K562 (cell line): ENCODE measurements around the gene FUBP3. TPM values are rescaled to one million over a fixed set of nuclear protein-coding genes. Genes with fewer than 3 reads are reported as not detected.

Source experiments
- BRF2 ChIP-seq: IDR thresholded peaks from 3 replicates; pipeline ENCODE4 v1.6.1; 2011; ENCODE audit warnings: borderline replicate concordance, mild to moderate bottlenecking; ENCODE audit not compliant: insufficient read length, insufficient read depth
- CREB1 ChIP-seq, 2 experiments: sonication (generic) in 1 of 2; formaldehyde crosslinking in 1 of 2; IDR thresholded peaks; 2 replicates each; pipeline versions ENCODE4 v1.6.1 to v1.8.0; 2012 to 2022; ENCODE audit warnings: inconsistent platforms in 1 of 2, mild to moderate bottlenecking in 1 of 2, missing genetic modification reagents in 1 of 2, moderate library complexity in 1 of 2
- E2F5 ChIP-seq: sonication (generic); formaldehyde crosslinking; IDR thresholded peaks from 2 replicates; pipeline ENCODE4 v1.8.0; 2022; ENCODE audit warnings: mild to moderate bottlenecking, missing genetic modification reagents
- HDAC6 ChIP-seq: IDR thresholded peaks from 2 replicates; pipeline ENCODE4 v1.6.1; 2012; ENCODE audit warnings: low read depth, mild to moderate bottlenecking, control low read depth, inconsistent platforms, low read length, moderate library complexity
- HMG20B ChIP-seq: fragments of 250-450 bp; sonication (Bioruptor Pico); IDR thresholded peaks from 2 replicates; pipeline ENCODE4 v1.5.0; 2021; ENCODE audit warnings: mild to moderate bottlenecking
- HNRNPL ChIP-seq: fragments of 200-400 bp; formaldehyde crosslinking; IDR thresholded peaks from 2 replicates; pipeline ENCODE4 v1.6.1; 2017; ENCODE audit warnings: low read depth, mild to moderate bottlenecking, low read length
- JUNB ChIP-seq: fragments of 450-650 bp; formaldehyde crosslinking; conservative IDR thresholded peaks from 2 replicates; pipeline ENCODE4 v1.4.0; 2020; ENCODE audit warnings: mild to moderate bottlenecking
- NCOR1 ChIP-seq: fragments of 450-650 bp; IDR thresholded peaks from 2 replicates; pipeline ENCODE4 v1.6.1; 2016; ENCODE audit warnings: mild to moderate bottlenecking, moderate library complexity
- NFYB ChIP-seq: IDR thresholded peaks from 2 replicates; pipeline ENCODE4 v1.6.1; 2011; ENCODE audit warnings: mild to moderate bottlenecking, moderate library complexity; ENCODE audit not compliant: insufficient read length; ENCODE audit errors: extremely low read depth
- NONO ChIP-seq, 2 experiments: fragments of 200-400 bp in 1 of 2; fragments of 450-650 bp in 1 of 2; formaldehyde crosslinking in 1 of 2; IDR thresholded peaks; 2 replicates each; pipeline ENCODE4 v1.6.1; 2017; ENCODE audit warnings: low read depth in 2 of 2, mild to moderate bottlenecking in 2 of 2, moderate library complexity in 2 of 2, low read length in 1 of 2
- PHB ChIP-seq: fragments of 250-450 bp; sonication (Bioruptor Pico); IDR thresholded peaks from 2 replicates; pipeline ENCODE4 v1.5.0; 2021
- PHF20 ChIP-seq: fragments of 450-650 bp; IDR thresholded peaks from 2 replicates; pipeline ENCODE4 v1.6.1; 2018; ENCODE audit not compliant: partially characterized antibody
- POLR3G ChIP-seq: IDR thresholded peaks from 2 replicates; pipeline ENCODE4 v1.6.1; 2011; ENCODE audit not compliant: insufficient read length, insufficient replicate concordance; ENCODE audit errors: extremely low read depth
- PREB ChIP-seq: sonication (generic); formaldehyde crosslinking; IDR thresholded peaks from 2 replicates; pipeline ENCODE4 v1.8.1; 2023; ENCODE audit warnings: mild to moderate bottlenecking, missing genetic modification reagents
- PRPF4 ChIP-seq: fragments of 200-400 bp; formaldehyde crosslinking; IDR thresholded peaks from one replicate; pipeline ENCODE4 v1.6.1; 2017; ENCODE audit warnings: low read length, low read depth, mild to moderate bottlenecking; ENCODE audit not compliant: insufficient read depth, poor library complexity, severe bottlenecking
- SIRT6 ChIP-seq: IDR thresholded peaks from one replicate; pipeline ENCODE4 v1.6.1; 2012; ENCODE audit warnings: low read depth, mild to moderate bottlenecking, control low read depth, inconsistent platforms, low read length, moderate library complexity
- SNAPC5 ChIP-seq: fragments of 250-450 bp; sonication (Bioruptor Pico); IDR thresholded peaks from 2 replicates; pipeline ENCODE4 v1.8.0; 2021; ENCODE audit warnings: moderate library complexity, mild to moderate bottlenecking, inconsistent platforms
- SP1 ChIP-seq: sonication (generic); formaldehyde crosslinking; IDR thresholded peaks from 2 replicates; pipeline ENCODE4 v1.8.1; 2022; ENCODE audit warnings: mild to moderate bottlenecking, missing genetic modification reagents
- TSHZ1 ChIP-seq: fragments of 250-450 bp; sonication (Bioruptor Pico); IDR thresholded peaks from 2 replicates; pipeline ENCODE4 v1.4.0; 2020; ENCODE audit warnings: mild to moderate bottlenecking, moderate library complexity
- ZNF3 ChIP-seq: fragments of 250-450 bp; sonication (Bioruptor Pico); IDR thresholded peaks from 2 replicates; pipeline ENCODE4 v1.5.0; 2021; ENCODE audit warnings: mild to moderate bottlenecking, moderate library complexity
- ZNF785 ChIP-seq: fragments of 250-450 bp; sonication (Bioruptor Pico); IDR thresholded peaks from 2 replicates; pipeline ENCODE4 v1.4.0; 2020; ENCODE audit warnings: mild to moderate bottlenecking
- ZNF830 ChIP-seq: fragments of 250-450 bp; sonication (Bioruptor Pico); IDR thresholded peaks from 2 replicates; pipeline ENCODE4 v1.5.0; 2021; ENCODE audit warnings: mild to moderate bottlenecking
- polyA plus RNA-seq, 8 experiments: library from polyadenylated mRNA; depleted of rRNA in 4 of 8; stranded (reverse) in 5 of 8; unstranded in 3 of 8; fragments of >200 nt; fragmentation: Nextera tagmentation in 2 of 8; fragmentation: Illumina TruSeq in 1 of 8; extraction: Ambion mirVana in 2 of 8; extraction: Trizol in 1 of 8; gene quantifications; 2 replicates each; pipeline versions ENCODE4 v1.2.1 to v1.2.3, GENCODE V29; 2011 to 2014; ENCODE audit warnings: inconsistent platforms in 1 of 8, missing spikeins in 1 of 8
- total RNA-seq, 7 experiments: library from RNA; depleted of rRNA in 6 of 7; stranded (reverse); fragments of >200 nt in 6 of 7; fragmentation: Illumina TruSeq in 2 of 7; extraction: Trizol in 2 of 7; gene quantifications; 2 replicates each; pipeline versions ENCODE4 v1.2.1 to v1.2.3, GENCODE V29; 2011 to 2021; ENCODE audit warnings: low replicate concordance in 1 of 7

FUBP3 gene
- total and polyA plus RNA-seq, 9 of the 15 experiments (the other 6 are each of a cell fraction or from before 2014, with no cell fraction given), result 3.0 to 64.0 (median 48.1) TPM

DNA sequence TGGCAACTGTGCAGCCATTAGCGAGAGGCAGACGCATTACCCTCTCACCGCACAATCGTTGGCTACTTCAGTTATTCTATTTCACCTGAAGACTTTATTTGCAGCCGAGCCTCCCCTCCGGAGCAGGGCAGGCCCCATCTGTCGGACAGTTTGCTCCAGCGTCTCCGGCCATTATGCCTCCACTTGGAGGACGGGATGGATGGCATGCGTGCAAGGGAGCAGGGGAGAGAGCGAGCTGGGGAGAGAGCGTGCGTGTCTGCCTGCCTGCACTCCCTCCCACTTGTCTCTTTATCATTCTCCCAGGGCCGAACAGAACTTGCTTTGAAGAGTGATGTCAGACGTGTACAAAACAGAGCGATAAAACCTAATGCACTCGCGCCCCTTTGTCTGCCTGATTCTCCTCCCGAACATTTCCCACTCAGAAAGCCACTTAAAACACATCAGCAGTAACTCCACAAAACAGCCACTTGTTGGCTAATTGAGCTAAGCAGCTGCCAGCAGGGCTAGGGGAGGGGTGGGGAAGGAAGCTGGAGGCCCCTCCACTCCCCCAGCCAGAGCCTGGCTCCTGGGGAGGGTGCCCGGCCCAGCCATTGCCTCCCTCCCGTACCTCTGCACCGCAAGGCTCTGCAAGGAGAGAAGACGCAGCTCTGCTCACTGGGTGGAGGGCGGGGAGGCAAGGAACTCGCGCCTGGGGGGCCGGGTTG, 43.4 kb upstream of the FUBP3 start (continued):
- no peak for TF ChIP-seq PREB (CRISPR knock-in tag)
- peak; percentile 57; the same call in 1 of the 2 replicates for TF ChIP-seq SP1
- TF ChIP-seq SIRT6, result no peak
- TF ChIP-seq ZNF785 (CRISPR knock-in tag), result no peak
- TF ChIP-seq HDAC6, result no peak
- TF ChIP-seq ZNF830 (CRISPR knock-in tag), result no peak
- no peak for TF ChIP-seq SNAPC5
- TF ChIP-seq POLR3G, result no peak
- no peak for TF ChIP-seq PHF20
- TF ChIP-seq HMG20B (CRISPR knock-in tag), result no peak
- TF ChIP-seq BRF2, result no peak
- TF ChIP-seq JUNB (CRISPR knock-in tag), result no peak
- TF ChIP-seq NCOR1, result peak; percentile 79
- peak; percentile 49; the same call in 1 of the 2 replicates for TF ChIP-seq CREB1 (IDR thresholded peaks at IDR 0.05)
- TF ChIP-seq CREB1 (CRISPR knock-in tag; IDR thresholded peaks at IDR 0.05), result peak; percentile 13; the same call in 1 of the 2 replicates
- no peak for TF ChIP-seq PHB (CRISPR knock-in tag)
- no peak for TF ChIP-seq TSHZ1 (CRISPR knock-in tag)
- no peak for TF ChIP-seq E2F5 (CRISPR knock-in tag)
- TF ChIP-seq NFYB, result no peak
- TF ChIP-seq PRPF4, result no peak
- TF ChIP-seq NONO (IDR thresholded peaks at IDR 0.05; ENCODE audit: low read depth in 2 of 2, low read length in 1 of 2), result no peak
- TF ChIP-seq HNRNPL, result no peak
- TF ChIP-seq ZNF3 (CRISPR knock-in tag), result no peak
